HG03139 (cell line): Measurements from ENCODE around the gene ZBTB16.

ENCODE experiments used
- ATAC-seq: cut with Tn5 transposase; IDR thresholded peaks from one replicate; pipeline ENCODE4 v1.9.1; 2021; ENCODE audit not compliant: unreplicated experiment

The ZBTB16 gene

DNA sequence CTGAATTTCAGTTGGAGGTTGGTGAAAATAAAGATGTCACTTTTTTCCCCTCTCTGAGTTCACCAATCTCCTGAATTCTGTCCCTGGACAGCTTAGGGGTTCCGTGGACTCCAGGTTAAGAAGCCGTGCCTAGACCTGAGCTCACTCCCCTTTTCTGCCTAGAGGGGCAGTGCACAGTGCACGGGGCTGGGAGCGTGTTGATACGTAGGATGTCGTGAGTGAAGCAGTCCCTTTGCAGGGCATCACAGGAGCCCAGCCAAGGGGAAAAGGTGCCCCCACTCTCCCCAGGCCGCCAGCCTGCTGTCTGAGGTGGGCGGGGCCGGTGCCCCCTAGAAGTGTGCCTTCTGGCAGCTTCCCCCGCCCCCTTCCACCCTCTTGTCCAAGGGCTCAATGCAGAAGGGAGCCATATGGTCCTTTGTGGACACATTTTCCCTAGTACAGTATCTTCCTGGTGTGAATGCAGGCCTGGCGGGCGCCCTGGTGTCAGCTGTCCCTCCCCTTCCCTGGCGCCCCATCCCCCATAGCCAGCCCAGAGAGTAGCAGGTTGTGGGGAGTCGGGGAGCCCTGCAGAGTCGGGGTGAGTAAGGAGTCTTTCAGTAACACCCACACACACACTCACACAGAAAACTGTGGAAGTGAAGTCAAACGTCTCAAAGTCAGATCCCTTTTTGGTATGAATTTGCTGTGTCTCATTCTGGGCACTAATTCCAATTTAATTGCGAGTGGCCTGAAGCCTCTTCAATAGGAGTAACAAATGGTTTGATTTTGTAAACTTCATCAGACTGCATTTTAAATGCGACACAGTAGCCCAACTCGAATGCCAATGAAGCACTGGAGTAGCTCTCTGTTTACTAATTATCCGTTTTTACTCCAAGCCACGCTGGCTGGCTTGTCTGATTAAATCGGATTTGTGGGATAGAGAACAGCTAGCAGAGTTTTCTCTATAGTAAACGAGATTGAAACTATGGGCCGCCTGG lies 169.2 kb downstream of the ZBTB16 start:
- no peak for ATAC-seq

GRCh38 chr11:114230031-114230704 lies 170.7 kb downstream of the ZBTB16 start:
- no peak for ATAC-seq

GRCh38 chr11:114232400-114233059 lies 173.0 kb downstream of the ZBTB16 start:
- ATAC-seq: no peak

GRCh38 chr11:114233755-114234154 lies 174.2 kb downstream of the ZBTB16 start:
- ATAC-seq: no peak

DNA sequence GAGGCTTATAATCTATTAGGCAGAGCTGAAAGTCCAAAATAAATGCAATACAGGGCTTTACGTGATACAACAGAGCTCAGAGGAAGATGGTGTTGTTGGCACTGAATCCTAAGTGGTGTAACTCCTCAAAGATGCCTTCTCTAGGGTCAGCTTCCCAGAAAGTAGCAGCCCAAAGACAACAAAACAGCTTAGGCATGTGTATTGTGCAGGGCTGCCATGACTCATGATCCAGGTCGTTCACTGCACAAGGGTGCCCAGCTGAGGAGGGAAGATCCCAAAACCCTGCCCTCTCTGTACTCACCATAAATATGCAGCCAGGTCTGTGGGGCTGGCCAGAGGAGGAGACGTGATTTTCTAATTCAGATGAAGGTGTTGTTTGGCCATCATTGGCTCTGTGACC lies 177.3 kb downstream of the ZBTB16 start:
- ATAC-seq: no peak

GRCh38 chr11:114237321-114238280 lies 178.1 kb downstream of the ZBTB16 start:
- ATAC-seq: no peak

GRCh38 chr11:114239753-114240161 lies 180.2 kb downstream of the ZBTB16 start:
- ATAC-seq: no peak

DNA sequence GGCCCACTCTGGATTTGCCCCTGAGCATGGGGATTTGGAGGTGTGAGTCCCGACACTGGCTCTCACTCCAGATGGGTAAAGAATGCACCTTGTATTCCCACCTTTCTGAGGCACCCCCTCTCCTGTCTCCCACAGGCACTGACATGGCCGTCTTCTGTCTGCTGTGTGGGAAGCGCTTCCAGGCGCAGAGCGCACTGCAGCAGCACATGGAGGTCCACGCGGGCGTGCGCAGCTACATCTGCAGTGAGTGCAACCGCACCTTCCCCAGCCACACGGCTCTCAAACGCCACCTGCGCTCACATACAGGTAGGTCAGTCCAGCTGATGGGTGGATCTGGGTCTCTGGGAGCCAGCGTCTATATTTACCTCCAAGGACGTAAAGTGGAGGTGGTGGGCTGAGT lies 182.5 kb downstream of the ZBTB16 start:
- ATAC-seq: no peak

GRCh38 chr11:114243461-114244372 lies 184.2 kb downstream of the ZBTB16 start:
- ATAC-seq: no peak

DNA sequence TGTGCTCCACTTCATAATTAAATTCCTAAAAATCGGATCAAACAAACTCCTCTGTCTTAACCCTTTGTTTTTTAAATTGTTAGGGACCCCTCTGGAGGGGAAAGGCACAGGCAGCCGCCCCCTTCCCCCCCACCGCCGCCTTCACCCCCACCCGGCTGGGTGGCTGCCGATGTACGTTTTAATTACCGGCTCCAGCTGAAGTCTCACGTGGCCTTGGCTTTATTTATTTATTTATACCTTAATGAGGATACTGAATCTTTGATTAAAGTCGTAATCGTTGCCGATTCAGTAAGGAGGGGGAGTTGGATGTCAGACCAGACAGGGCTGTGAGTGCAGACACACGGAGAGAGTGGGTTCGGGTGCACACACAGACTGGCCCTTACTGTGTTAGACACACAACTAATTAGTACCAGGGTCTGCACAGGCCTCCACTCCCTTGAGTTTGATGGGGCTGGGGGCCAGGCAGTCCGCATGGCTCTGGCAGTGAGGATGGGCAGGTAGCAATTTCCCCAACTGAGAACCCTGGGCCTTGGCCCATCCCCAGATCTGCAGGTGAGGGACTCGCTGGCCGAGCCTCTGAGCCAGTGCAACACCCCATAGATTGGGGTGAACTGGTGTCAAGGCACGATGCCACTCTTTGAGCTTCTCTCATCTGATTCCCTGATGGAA lies 185.3 kb downstream of the ZBTB16 start:
- no peak for ATAC-seq

DNA sequence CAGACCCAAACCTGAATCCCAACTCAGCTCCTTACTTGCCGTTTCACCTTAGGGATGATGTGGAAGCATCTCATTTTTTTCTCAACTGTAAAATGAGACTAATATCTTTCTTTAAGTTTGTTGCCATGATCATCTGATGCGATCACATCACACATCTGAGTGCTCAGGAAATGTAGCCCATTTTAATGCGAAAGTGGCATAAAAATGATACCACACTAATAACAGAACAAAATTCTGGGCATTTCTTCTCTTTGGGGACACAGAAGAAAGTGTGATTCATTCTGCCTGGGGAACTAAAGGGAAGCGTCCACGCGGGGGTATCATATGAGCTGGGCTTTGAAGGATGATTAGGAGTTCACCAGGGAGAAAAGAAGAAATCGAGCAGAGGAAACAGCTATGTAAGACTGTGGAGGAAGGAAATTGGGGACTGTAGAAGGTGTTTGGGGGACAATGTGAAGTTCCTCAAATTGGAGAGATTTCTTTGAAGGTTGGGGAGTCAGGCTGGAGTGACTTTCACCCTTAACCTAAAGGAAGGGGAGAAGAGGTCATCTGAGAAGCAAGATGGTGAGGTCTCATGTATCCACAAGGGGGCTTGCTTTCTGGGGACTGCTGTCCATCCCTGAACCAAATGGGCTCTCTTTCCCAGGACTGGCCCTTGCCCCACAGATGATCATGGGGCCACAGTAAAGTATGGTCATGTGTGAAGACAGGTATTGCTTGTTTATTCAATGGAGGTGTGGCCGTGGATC lies 187.0 kb downstream of the ZBTB16 start:
- no peak for ATAC-seq

DNA sequence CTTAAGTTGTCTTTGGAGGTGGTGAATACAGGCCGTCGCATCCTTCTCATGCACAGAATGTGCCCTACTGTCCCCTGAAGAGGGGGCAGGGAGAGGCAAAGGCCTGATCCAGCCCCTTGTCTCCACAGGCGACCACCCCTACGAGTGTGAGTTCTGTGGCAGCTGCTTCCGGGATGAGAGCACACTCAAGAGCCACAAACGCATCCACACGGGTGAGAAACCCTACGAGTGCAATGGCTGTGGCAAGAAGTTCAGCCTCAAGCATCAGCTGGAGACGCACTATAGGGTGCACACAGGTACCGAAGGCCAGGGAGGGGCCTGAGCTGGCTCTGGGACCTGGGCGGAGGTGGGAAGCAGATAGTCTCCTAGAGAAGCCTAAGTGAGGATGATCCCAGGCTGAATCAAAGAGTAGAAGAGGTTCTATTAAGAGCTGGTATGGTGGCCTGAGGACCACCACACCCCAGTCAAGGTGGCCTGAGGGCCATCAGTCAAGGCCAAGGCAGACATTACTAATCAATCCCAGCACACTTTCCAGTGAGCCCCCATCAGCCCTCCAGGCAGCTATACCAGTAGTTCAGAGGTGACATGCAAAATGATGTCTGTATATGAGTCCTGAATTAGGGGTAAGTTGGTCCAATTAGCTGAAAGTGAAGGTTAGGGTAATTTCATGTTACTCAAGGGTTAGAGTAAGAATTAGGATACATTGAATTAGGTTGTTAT lies 187.7 kb downstream of the ZBTB16 start:
- ATAC-seq: no peak

DNA sequence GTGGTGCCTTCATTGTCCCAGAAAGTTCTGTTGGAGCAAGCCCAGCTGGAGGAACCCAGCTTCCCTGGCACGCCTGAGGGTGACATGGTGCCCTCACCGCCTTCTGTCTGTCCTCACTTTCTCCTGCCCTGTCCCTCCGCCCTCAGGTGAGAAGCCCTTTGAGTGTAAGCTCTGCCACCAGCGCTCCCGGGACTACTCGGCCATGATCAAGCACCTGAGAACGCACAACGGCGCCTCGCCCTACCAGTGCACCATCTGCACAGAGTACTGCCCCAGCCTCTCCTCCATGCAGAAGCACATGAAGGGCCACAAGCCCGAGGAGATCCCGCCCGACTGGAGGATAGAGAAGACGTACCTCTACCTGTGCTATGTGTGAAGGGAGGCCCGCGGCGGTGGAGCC lies 190.7 kb downstream of the ZBTB16 start:
- no peak for ATAC-seq

- ATAC-seq: no peak
These were observed 191.7 kb downstream of the ZBTB16 start for GRCh38 chr11:114250993-114251814.

DNA sequence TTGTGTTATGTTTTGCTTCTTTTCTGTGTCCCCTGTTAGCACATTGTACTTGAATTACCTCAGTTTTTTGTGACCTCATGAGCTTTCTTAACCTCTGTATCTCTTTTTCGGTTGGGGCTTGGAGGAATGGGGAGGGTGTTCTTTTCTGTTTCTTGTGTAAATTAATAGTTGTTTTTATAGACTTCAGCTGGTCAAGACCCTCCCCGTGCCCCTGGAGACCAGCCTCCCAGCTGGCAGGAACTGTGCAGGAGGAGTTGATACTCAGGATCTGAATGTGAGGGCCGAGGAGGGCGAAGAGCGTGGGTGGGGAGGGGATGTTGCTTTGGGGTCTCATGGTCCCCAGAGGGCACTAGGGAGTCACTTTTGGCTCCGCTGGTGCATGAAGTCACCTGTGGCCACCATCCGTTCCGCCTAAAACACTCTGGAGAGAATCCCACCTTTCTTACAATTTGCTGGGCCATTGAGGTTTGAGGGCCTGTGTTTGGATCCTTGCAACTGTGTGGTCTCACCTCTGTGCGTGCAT lies 192.4 kb downstream of the ZBTB16 start:
- no peak for ATAC-seq

- ATAC-seq: no peak
These were observed 193.3 kb downstream of the ZBTB16 start for GRCh38 chr11:114252767-114253166.
